HL-60 (cell line): Measurements from ENCODE around the gene ELMO1.

Source experiments
- DNase-seq, 2 experiments: peaks; one replicate each; pipeline ENCODE4 v3.0.0-alpha.2; 2010 to 2020; ENCODE audit warnings: low read depth in 1 of 2, low spot score in 1 of 2
- H3K27ac ChIP-seq: fragments of 250-450 bp; sonication (Bioruptor Pico); replicated peaks from 2 replicates; pipeline ENCODE4 v1.5.1; 2020; ENCODE audit warnings: mild to moderate bottlenecking, moderate library complexity
- H3K27me3 ChIP-seq: fragments of 250-450 bp; sonication (Bioruptor Pico); 2 replicates; pipeline ENCODE4 v1.5.1; 2021; ENCODE audit warnings: mild to moderate bottlenecking, moderate library complexity; ENCODE audit not compliant: insufficient read depth, poor library complexity, severe bottlenecking
- H3K4me3 ChIP-seq: replicated peaks from 2 replicates; pipeline ENCODE4 v1.5.1; 2011; ENCODE audit warnings: mild to moderate bottlenecking, control low read depth, low read length; ENCODE audit not compliant: insufficient read depth
- GABPA ChIP-seq: IDR thresholded peaks from 2 replicates; pipeline ENCODE4 v1.6.1; 2012; ENCODE audit warnings: low read depth
- POLR2AphosphoS5 ChIP-seq: IDR thresholded peaks from 2 replicates; pipeline ENCODE4 v1.6.1; 2012; ENCODE audit warnings: low read depth
- SPI1 ChIP-seq: IDR thresholded peaks from 2 replicates; pipeline ENCODE4 v1.6.1; 2012; ENCODE audit warnings: low read depth, mild to moderate bottlenecking, borderline replicate concordance
- TF ChIP-seq, protein P1 (sequence below): IDR thresholded peaks from 2 replicates; pipeline ENCODE4 v1.6.1; 2012; ENCODE audit warnings: low read depth; ENCODE audit not compliant: insufficient replicate concordance
- TF ChIP-seq, protein P2 (sequence below): IDR thresholded peaks from one replicate; pipeline ENCODE4 v1.5.1; 2011; ENCODE audit warnings: low read length, control low read depth, inconsistent platforms; ENCODE audit not compliant: insufficient read depth

ELMO1 gene

DNA sequence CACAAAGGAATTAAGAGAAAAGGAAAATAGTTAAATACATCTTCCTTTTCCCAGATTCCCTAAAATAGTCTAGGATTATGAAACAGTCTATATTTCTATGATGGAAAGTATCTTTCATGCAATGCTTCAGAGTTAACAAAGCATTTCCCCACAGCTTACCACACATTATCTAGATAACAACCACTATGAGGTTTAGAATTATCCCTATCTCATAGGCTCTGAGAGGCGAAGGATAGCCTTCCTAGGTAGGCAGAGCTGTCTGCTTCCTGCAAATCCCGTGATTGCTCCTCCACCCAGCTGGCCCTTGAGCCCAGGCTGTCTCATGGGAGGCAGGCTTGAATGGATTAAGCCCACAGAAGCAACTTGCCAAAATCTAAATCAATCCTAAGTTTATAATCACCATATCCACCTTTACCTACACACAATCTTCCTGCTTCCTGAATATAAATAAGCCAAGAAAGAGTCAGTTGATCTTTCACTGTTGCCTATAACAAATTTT is 402.9 kb downstream of the ELMO1 start:
- Histone ChIP-seq H3K4me3 (no peak overlapping the region), H3K27me3 (no peaks in the 10 kb centered on the region), H3K27ac (no peak overlapping the region)
- DNase-seq, result peak in 1 of 2 experiments; percentile 9
- TF ChIP-seq, protein P1, sequence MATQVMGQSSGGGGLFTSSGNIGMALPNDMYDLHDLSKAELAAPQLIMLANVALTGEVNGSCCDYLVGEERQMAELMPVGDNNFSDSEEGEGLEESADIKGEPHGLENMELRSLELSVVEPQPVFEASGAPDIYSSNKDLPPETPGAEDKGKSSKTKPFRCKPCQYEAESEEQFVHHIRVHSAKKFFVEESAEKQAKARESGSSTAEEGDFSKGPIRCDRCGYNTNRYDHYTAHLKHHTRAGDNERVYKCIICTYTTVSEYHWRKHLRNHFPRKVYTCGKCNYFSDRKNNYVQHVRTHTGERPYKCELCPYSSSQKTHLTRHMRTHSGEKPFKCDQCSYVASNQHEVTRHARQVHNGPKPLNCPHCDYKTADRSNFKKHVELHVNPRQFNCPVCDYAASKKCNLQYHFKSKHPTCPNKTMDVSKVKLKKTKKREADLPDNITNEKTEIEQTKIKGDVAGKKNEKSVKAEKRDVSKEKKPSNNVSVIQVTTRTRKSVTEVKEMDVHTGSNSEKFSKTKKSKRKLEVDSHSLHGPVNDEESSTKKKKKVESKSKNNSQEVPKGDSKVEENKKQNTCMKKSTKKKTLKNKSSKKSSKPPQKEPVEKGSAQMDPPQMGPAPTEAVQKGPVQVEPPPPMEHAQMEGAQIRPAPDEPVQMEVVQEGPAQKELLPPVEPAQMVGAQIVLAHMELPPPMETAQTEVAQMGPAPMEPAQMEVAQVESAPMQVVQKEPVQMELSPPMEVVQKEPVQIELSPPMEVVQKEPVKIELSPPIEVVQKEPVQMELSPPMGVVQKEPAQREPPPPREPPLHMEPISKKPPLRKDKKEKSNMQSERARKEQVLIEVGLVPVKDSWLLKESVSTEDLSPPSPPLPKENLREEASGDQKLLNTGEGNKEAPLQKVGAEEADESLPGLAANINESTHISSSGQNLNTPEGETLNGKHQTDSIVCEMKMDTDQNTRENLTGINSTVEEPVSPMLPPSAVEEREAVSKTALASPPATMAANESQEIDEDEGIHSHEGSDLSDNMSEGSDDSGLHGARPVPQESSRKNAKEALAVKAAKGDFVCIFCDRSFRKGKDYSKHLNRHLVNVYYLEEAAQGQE, result no peak
- no peak for TF ChIP-seq POLR2AphosphoS5
- TF ChIP-seq, protein P2, sequence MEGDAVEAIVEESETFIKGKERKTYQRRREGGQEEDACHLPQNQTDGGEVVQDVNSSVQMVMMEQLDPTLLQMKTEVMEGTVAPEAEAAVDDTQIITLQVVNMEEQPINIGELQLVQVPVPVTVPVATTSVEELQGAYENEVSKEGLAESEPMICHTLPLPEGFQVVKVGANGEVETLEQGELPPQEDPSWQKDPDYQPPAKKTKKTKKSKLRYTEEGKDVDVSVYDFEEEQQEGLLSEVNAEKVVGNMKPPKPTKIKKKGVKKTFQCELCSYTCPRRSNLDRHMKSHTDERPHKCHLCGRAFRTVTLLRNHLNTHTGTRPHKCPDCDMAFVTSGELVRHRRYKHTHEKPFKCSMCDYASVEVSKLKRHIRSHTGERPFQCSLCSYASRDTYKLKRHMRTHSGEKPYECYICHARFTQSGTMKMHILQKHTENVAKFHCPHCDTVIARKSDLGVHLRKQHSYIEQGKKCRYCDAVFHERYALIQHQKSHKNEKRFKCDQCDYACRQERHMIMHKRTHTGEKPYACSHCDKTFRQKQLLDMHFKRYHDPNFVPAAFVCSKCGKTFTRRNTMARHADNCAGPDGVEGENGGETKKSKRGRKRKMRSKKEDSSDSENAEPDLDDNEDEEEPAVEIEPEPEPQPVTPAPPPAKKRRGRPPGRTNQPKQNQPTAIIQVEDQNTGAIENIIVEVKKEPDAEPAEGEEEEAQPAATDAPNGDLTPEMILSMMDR, result no peak
- no peak for TF ChIP-seq GABPA
- no peak for TF ChIP-seq SPI1

DNA sequence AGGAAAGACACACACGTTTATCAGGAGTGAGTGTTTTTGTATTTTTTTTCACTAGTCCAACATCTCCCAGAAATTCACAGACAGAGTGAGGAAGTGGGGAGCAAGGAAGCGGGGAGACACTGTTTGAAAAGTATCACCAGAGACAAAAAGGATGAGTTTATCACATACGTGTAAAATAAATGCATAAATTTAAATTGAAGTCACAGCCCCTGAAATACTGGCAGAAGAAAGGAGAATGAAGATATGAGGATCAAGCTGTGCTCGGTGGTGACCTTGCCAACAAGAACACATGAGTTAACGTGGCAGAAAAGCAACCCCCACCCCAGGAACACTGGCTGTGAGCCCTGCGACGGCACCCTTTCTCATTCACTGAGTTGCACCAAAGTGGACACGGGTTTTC is 407.2 kb downstream of the ELMO1 start:
- DNase-seq, result no peak
- Histone ChIP-seq H3K27me3 (no peaks in the 10 kb centered on the region), H3K4me3 (no peak overlapping the region), H3K27ac (no peak overlapping the region)
- TF ChIP-seq GABPA (no peak), POLR2AphosphoS5 (no peak), SPI1 (no peak)
- TF ChIP-seq, protein P1, result no peak
- TF ChIP-seq, protein P2, result no peak

DNA sequence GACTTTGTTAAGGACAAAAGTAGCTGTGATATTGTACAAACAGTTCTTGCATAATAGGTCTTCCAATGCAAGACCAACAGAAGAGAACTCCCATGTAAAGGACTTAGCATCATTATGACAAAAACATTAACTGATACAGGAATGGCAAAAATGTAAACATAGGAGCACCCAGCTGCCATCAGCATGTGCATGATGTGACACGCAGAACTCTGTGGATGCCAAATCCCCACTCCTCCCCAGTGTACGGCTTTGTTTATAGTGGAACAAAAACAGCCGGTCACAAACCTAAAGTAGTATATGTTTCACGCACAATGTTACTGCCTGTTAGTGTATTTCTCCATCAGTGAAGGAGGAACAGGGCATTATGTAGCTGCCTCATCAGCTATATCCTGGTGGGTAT is 408.3 kb downstream of the ELMO1 start:
- Histone ChIP-seq H3K27me3 (no peaks in the 10 kb centered on the region), H3K4me3 (no peak overlapping the region), H3K27ac (no peak overlapping the region)
- TF ChIP-seq GABPA, result no peak
- TF ChIP-seq, protein P1, result no peak
- TF ChIP-seq, protein P2, result no peak
- no peak for TF ChIP-seq SPI1
- no peak for TF ChIP-seq POLR2AphosphoS5
- DNase-seq, result no peak
